Measurements from ENCODE around the gene AHSP.
"Not testable (repeated sequence)": the region's sequence is repeated elsewhere in the genome, so short reads cannot be mapped to it uniquely, and the experiment has no call there.

The AHSP gene

DNA sequence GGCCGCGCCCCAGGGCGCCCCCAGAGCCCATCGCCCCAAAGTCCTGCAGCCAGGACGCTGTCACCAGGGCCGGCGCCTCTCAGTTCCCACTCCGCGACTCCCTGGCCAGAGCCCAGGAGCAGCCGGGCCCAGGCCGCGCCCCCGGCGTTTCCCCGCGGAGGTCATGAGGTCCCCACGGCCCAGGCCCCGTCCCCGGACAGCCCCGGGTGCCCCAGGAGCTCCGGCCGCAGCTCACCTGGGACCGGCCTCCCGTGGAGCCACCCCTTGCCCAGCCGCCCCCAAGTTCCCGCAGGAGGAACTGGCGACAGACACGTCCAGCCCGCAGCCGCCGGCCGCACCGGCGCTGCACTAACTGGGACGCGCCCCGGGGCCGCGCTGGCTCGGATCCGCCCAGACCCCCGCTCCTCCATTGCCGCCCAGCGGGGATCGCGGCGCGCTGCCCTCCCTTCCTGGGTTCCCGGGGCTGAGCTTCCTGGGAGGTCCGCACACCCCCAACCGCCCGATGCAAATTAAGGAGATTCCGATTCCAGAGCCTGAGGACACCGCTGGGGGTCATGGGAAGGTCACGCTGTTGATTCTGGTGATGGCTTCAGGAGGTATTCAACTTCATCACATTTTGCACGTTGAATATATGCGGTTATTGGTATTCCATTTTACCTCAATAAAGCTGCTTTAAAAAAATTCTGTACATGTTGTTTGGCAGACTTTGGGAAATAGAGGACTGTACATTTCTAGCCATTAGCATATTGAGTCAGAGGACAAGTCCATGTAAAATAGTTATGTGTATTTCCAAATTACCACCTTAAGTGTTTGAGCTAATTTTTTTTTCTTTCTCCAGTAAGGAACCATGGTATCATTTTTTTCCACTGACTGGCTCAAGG, 9.9 kb downstream of the AHSP start:
- no peak overlapping the region for H3K4me3 ChIP-seq (ENCODE audit: low read length)
- no peak for DNase-seq (ENCODE audit: low read depth)
- TF ChIP-seq, protein P1, sequence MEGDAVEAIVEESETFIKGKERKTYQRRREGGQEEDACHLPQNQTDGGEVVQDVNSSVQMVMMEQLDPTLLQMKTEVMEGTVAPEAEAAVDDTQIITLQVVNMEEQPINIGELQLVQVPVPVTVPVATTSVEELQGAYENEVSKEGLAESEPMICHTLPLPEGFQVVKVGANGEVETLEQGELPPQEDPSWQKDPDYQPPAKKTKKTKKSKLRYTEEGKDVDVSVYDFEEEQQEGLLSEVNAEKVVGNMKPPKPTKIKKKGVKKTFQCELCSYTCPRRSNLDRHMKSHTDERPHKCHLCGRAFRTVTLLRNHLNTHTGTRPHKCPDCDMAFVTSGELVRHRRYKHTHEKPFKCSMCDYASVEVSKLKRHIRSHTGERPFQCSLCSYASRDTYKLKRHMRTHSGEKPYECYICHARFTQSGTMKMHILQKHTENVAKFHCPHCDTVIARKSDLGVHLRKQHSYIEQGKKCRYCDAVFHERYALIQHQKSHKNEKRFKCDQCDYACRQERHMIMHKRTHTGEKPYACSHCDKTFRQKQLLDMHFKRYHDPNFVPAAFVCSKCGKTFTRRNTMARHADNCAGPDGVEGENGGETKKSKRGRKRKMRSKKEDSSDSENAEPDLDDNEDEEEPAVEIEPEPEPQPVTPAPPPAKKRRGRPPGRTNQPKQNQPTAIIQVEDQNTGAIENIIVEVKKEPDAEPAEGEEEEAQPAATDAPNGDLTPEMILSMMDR (IDR thresholded peaks at IDR 0.05; ENCODE audit: insufficient read depth, low read depth, low read length, missing control alignments) = no peak

- H3K4me3 ChIP-seq (ENCODE audit: low read length); DNase-seq (ENCODE audit: low read depth): not testable (repeated sequence)
Measured at GRCh38 chr16:31538243-31538598, 10.5 kb downstream of the AHSP start.

DNA sequence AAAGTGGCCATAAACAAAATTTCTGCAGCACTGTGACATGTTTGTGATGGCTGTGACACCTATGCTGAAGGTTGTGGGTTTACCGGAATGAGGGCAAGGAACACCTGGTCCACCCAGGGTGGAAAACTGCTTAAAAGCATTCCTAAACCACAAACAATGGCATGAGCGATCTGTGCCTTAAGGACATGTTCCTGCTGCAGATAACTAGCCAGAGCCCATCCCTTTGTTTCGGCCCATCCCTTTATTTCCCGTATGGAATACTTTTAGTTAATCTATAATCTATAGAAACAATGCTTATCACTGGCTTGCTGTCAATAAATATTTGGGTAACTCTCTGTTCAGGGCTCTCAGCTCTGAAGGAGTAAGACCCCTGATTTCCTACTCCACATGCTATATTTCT, 12.1 kb downstream of the AHSP start:
- not testable (repeated sequence) for H3K4me3 ChIP-seq (ENCODE audit: low read length); DNase-seq (ENCODE audit: low read depth)

DNA sequence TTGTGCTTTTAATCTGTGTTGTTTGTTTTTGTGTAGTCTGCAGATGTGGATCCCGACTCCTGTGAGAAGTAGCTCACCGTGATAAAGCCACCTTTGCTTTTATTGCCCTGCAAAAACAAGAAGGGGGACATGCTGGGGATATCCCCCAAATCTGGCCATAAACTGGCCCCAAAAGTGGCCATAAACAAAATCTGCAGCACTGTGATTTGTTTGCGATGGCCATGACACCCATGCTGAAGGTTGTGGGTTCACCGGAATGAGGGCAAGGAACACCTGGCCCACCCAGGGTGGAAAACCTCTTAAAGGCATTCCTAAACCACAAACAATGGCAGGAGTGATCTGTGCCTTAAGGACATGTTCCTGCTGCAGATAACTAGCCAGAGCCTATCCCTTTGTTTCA, 15.1 kb downstream of the AHSP start:
- no peak for DNase-seq (ENCODE audit: low read depth)
- TF ChIP-seq, protein P1 (IDR thresholded peaks at IDR 0.05; ENCODE audit: insufficient read depth, low read depth, low read length, missing control alignments) = no peak
- no peak overlapping the region for H3K4me3 ChIP-seq (ENCODE audit: low read length)

GRCh38 chr16:31561426-31562233, 33.9 kb downstream of the AHSP start:
- TF ChIP-seq, protein P1 (IDR thresholded peaks at IDR 0.05; ENCODE audit: insufficient read depth, low read depth, low read length, missing control alignments) = no peak

GRCh38 chr16:31568577-31569359, 41.1 kb downstream of the AHSP start:
- H3K4me3 ChIP-seq (ENCODE audit: low read length) = no peak overlapping the region
- TF ChIP-seq, protein P1 (IDR thresholded peaks at IDR 0.05; ENCODE audit: insufficient read depth, low read depth, low read length, missing control alignments) = no peak
- no peak for DNase-seq (ENCODE audit: low read depth)

More at GRCh38 chr16:31561426-31562233, 33.9 kb downstream of the AHSP start:
- no peak for DNase-seq (ENCODE audit: low read depth)
- H3K4me3 ChIP-seq (ENCODE audit: low read length) = no peak overlapping the region

DNA sequence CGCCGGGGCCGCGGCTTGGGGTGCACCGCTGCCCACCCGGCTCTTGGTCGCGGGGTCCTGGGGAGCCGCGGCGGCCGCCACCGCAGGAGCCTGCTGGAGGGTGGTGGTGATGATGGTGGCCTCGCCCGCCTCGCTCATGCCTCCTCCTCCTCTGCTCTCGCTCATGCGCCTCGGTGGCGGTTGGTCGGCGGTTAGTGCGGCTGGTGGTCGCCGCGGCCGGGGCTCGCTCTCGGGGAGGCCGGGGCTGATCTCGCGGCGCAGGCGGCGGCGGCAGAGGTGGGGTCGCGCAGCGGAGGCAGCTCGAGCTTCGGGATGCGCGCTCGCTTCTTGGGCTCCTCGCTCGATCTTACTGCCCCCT, 41.6 kb downstream of the AHSP start:
- H3K4me3 ChIP-seq (ENCODE audit: low read length) = no peak overlapping the region
- DNase-seq (ENCODE audit: low read depth) = no peak
- TF ChIP-seq, protein P1 (IDR thresholded peaks at IDR 0.05; ENCODE audit: insufficient read depth, low read depth, low read length, missing control alignments) = no peak
